Natural killer cell (primary cell): ENCODE data around the gene MGMT. TPM values are rescaled to one million over a fixed set of nuclear protein-coding genes. Genes with fewer than 3 reads are reported as not detected.

Experiments
- ATAC-seq, 3 donors: fragments of 150-1000 bp in 2 of 3; fragments of 200-7000 bp in 1 of 3; cut with Tn5 transposase; 1 replicate in 1 of 3; 2 replicates in 2 of 3; pipeline ENCODE4 v1.10.0; 2021; ENCODE audit warnings: mild to moderate bottlenecking in 2 of 3, moderate library complexity in 2 of 3
- DNase-seq, 2 donors: peaks; one replicate each; pipeline versions ENCODE4 v3.0.0 to v3.0.0-alpha.2; 2013 to 2021; ENCODE audit warnings: mixed read lengths in 1 of 2
- H3K27ac ChIP-seq: one replicate; pipeline ENCODE4 v1.5.1; 2013; ENCODE audit warnings: mild to moderate bottlenecking, low read length
- H3K27me3 ChIP-seq: one replicate; pipeline ENCODE4 v1.6.1; 2013; ENCODE audit warnings: low read length; ENCODE audit not compliant: control insufficient read depth, insufficient read depth
- H3K36me3 ChIP-seq: one replicate; pipeline ENCODE4 v1.6.1; 2013; ENCODE audit warnings: low read length; ENCODE audit not compliant: control insufficient read depth, insufficient read depth
- H3K4me1 ChIP-seq: one replicate; pipeline ENCODE4 v1.6.1; 2013; ENCODE audit warnings: low read length; ENCODE audit not compliant: control insufficient read depth, insufficient read depth
- H3K4me3 ChIP-seq: one replicate; pipeline ENCODE4 v1.5.1; 2013; ENCODE audit warnings: low read length
- H3K9me3 ChIP-seq: one replicate; pipeline ENCODE4 v1.6.1; 2013; ENCODE audit warnings: low read length; ENCODE audit not compliant: control insufficient read depth, insufficient read depth
- H3K27ac Mint-ChIP-seq, 2 donors: one replicate each; pipeline ENCODE4 v1.8.0; 2022; ENCODE audit warnings: mild to moderate bottlenecking in 2 of 2, mixed read lengths in 2 of 2, moderate library complexity in 1 of 2
- H3K27me3 Mint-ChIP-seq, 2 donors: one replicate each; pipeline ENCODE4 v1.8.0; 2022; ENCODE audit warnings: low read depth in 2 of 2, mixed read lengths in 2 of 2
- H3K36me3 Mint-ChIP-seq: one replicate; pipeline ENCODE4 v1.8.0; 2022; ENCODE audit warnings: mixed read lengths
- H3K4me1 Mint-ChIP-seq, 2 donors: one replicate each; pipeline ENCODE4 v1.8.0; 2022; ENCODE audit warnings: mixed read lengths in 2 of 2
- H3K4me3 Mint-ChIP-seq: one replicate; pipeline ENCODE4 v1.8.0; 2022; ENCODE audit warnings: mild to moderate bottlenecking, moderate library complexity, mixed read lengths
- H3K9me3 Mint-ChIP-seq, 2 donors: one replicate each; pipeline ENCODE4 v1.8.0; 2022; ENCODE audit warnings: mixed read lengths in 2 of 2
- CTCF ChIP-seq: fragments of 200-600 bp; IDR thresholded peaks from one replicate; pipeline ENCODE4 v1.8.0; 2022; ENCODE audit warnings: antibody characterized with exemption
- WGBS: methylation state at CpG from one replicate; pipeline ENCODE4 v1.1.7; 2013; ENCODE audit warnings: missing lambda C conversion rate; ENCODE audit not compliant: insufficient coverage; 5-methylcytosine and 5-hydroxymethylcytosine counted together
- intact Hi-C: fragments of 100-400 bp; cut with micrococcal nuclease; formaldehyde crosslinking; loops from one replicate; pipeline ENCODE4 v1.14.2; 2022
- total RNA-seq, 4 donors: library from RNA; stranded (reverse); fragments of 120-200 nt in 1 of 4; gene quantifications; one replicate each; pipeline versions ENCODE4 v1.2.3 to v1.2.4, GENCODE V29; 2013 to 2022

Gene MGMT
- total RNA-seq, 3 donors from 2014 or later (not counting 1 experiment from before 2014, with no cell fraction given) = 16.5 to 19.7 (median 18.8) TPM

DNA sequence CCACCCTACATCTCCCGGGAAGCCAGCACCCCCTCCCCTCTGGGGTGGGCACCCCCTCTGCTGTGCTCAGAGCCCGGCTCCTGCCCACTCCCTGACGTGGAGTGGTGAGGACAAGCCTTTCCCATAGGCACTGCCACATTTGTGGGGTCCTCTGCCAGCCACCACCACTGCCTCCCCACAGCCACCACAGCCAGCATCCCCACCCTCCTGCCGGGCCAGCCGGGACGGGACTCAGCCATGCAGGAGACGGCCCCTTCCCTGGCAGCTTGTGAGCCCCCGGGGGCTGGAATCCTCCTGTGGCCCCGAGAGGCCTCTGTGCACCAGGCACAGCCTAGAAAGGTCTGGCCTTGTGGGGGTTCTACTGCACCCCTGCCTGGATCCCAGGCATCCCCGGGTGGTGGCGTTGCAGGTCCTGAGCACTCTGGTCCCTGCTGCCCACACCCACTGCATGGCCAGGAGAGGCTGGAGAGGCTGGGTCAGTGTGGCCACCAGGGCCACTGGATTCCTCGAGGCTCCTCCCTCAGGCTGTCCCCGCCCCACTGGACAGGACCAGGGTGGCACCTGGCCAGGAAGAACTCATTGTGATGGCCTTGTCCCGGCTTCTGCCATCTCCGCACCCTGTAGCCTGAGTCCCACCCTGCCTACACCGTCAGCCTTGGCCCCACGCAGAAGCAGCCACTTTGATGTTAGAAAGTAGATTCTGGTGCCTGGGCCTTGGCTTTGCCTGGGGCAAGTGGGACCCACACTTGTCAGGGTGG is 349.0 kb downstream of the MGMT start:
- Histone ChIP-seq H3K4me3 (no peak overlapping the region), H3K36me3 (no peaks in the 10 kb centered on the region), H3K27me3 (no peaks in the 10 kb centered on the region), H3K4me1 (no peaks in the 10 kb centered on the region), H3K9me3 (no peaks in the 10 kb centered on the region), H3K27ac (no peak overlapping the region)
- no peak overlapping the region for H3K27ac Mint-ChIP-seq
- no peak for TF ChIP-seq CTCF
- H3K27me3 Mint-ChIP-seq = peaks cover 0 to 24% of the 10 kb centered on the region in 2 donors
- H3K9me3 Mint-ChIP-seq = no peaks in the 10 kb centered on the region
- H3K36me3 Mint-ChIP-seq = no peaks in the 10 kb centered on the region
- intact Hi-C loops = no loop called here
- no peak overlapping the region for H3K4me3 Mint-ChIP-seq
- DNase-seq (no peak), ATAC-seq (no peak)
- H3K4me1 Mint-ChIP-seq = no peaks in the 10 kb centered on the region
- 92% methylated on average over 17 of the region's 17 CpGs for WGBS

GRCh38 chr10:129816656-129817045 is 349.6 kb downstream of the MGMT start:
- no peak for TF ChIP-seq CTCF
- DNase-seq (no peak), ATAC-seq (no peak)
- WGBS = 88% methylated on average over 8 of the region's 8 CpGs
- Mint-ChIP-seq H3K27ac (no peak overlapping the region), H3K9me3 (no peaks in the 10 kb centered on the region), H3K4me1 (no peaks in the 10 kb centered on the region), H3K27me3 (peaks cover 0 to 24% of the 10 kb centered on the region in 2 donors), H3K36me3 (no peaks in the 10 kb centered on the region), H3K4me3 (no peak overlapping the region)
- Histone ChIP-seq H3K4me3 (no peak overlapping the region), H3K9me3 (no peaks in the 10 kb centered on the region), H3K27ac (no peak overlapping the region), H3K36me3 (no peaks in the 10 kb centered on the region), H3K27me3 (no peaks in the 10 kb centered on the region), H3K4me1 (no peaks in the 10 kb centered on the region)
- intact Hi-C loops = no loop called here
